Prostate gland (tissue), 2 donors: ENCODE data around the gene PDE8A. TPM values are rescaled to one million over a fixed set of nuclear protein-coding genes. Genes with fewer than 3 reads are reported as not detected.
"Not testable (repeated sequence)": the region's sequence is repeated elsewhere in the genome, so short reads cannot be mapped to it uniquely, and the experiment has no call there.

Experiments
- DNase-seq: peaks from one replicate; pipeline ENCODE4 v3.0.0-alpha.2; 2019; ENCODE audit warnings: low spot score
- H3K27ac ChIP-seq, 2 donors: fragments of 200-600 bp; sonication (generic); 2 replicates each; pipeline ENCODE4 v1.5.1; 2017 to 2019
- H3K27me3 ChIP-seq: fragments of 200-600 bp; sonication (generic); replicated peaks from 2 replicates; pipeline ENCODE4 v1.5.1; 2019; ENCODE audit not compliant: insufficient read depth
- H3K36me3 ChIP-seq, 2 donors: fragments of 200-600 bp; sonication (generic); 1 replicate in 1 of 2; 2 replicates in 1 of 2; pipeline versions ENCODE4 v1.5.1 to v1.8.1; 2017 to 2019
- H3K4me1 ChIP-seq: fragments of 200-600 bp; sonication (generic); replicated peaks from 2 replicates; pipeline ENCODE4 v1.5.1; 2019
- H3K4me3 ChIP-seq, 2 donors: fragments of 200-600 bp; sonication (generic); 2 replicates each; pipeline ENCODE4 v1.5.1; 2017 to 2019
- H3K9me3 ChIP-seq: fragments of 200-600 bp; sonication (generic); 2 replicates; pipeline ENCODE4 v1.5.1; 2017
- POLR2A ChIP-seq: fragments of 450-650 bp; IDR thresholded peaks from one replicate; pipeline ENCODE4 v1.6.1; 2016; ENCODE audit warnings: antibody characterized with exemption, mild to moderate bottlenecking
- POLR2AphosphoS5 ChIP-seq: sonication (generic); formaldehyde crosslinking; IDR thresholded peaks from one replicate; pipeline ENCODE4 v1.6.1; 2017; ENCODE audit warnings: antibody characterized with exemption
- WGBS: methylation state at CpG from one replicate; pipeline ENCODE4 v1.1.5; 2018; 5-methylcytosine and 5-hydroxymethylcytosine counted together
- intact Hi-C: fragments of 100-400 bp; cut with DNase I; formaldehyde crosslinking; loops from one replicate; pipeline ENCODE4 v1.14.2; 2022
- total RNA-seq, 2 donors: library from RNA; depleted of rRNA; stranded (reverse); fragments of >200 nt; gene quantifications; one replicate each; pipeline ENCODE4 v1.1.0, GENCODE V29; 2016
- TF ChIP-seq, protein P1 (sequence below), 4 experiments: fragments of 200-600 bp in 2 of 4; fragments of 450-650 bp in 2 of 4; sonication (generic) in 2 of 4; IDR thresholded peaks; 1 replicate in 3 of 4; 2 replicates in 1 of 4; pipeline ENCODE4 v1.5.1; 2016 to 2019; ENCODE audit warnings: antibody characterized with exemption in 4 of 4, mild to moderate bottlenecking in 2 of 4, moderate library complexity in 2 of 4

Gene PDE8A
- total RNA-seq, 2 donors from 2014 or later = 28.3 to 52.7 TPM

DNA sequence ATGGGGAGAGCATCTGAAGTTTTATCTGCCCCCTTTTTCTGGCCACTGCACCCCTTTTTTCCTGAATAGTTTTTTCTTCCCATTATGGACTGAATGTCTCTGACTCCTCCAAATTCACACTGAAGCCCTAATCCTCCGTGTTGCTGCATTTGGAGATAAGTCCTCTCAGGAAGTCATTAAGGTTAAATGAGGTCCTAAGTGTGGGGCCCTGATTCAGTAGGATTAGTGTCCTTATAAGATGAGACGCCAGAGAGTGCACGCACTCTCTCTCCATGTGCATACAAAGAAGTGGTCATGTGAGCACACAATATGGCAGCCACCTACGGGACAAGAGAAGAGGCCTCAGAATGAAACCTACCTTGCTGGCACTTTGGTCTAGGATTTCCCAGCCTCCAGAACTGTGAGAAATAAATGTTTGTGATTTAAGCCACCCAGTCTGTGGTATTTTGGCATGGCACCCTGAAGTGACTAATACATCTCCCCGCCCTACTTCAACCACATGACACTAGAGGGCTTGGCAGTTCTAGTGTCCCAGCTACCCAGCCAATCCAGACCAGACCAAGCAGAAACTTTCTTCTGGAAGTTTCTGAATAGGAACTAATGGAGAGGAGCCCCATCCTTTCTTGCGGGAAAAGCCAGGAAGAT lies 191.3 kb downstream of the PDE8A start:
- H3K36me3 ChIP-seq = no peaks in the 10 kb centered on the region
- no peaks in the 10 kb centered on the region for H3K9me3 ChIP-seq
- no peak overlapping the region for H3K27ac ChIP-seq
- WGBS = 82% methylated on average over 6 of the region's 6 CpGs
- no peak overlapping the region for H3K4me3 ChIP-seq
- H3K4me1 ChIP-seq = no peaks in the 10 kb centered on the region
- no peaks in the 10 kb centered on the region for H3K27me3 ChIP-seq
- no peak for TF ChIP-seq POLR2AphosphoS5
- TF ChIP-seq, protein P1, sequence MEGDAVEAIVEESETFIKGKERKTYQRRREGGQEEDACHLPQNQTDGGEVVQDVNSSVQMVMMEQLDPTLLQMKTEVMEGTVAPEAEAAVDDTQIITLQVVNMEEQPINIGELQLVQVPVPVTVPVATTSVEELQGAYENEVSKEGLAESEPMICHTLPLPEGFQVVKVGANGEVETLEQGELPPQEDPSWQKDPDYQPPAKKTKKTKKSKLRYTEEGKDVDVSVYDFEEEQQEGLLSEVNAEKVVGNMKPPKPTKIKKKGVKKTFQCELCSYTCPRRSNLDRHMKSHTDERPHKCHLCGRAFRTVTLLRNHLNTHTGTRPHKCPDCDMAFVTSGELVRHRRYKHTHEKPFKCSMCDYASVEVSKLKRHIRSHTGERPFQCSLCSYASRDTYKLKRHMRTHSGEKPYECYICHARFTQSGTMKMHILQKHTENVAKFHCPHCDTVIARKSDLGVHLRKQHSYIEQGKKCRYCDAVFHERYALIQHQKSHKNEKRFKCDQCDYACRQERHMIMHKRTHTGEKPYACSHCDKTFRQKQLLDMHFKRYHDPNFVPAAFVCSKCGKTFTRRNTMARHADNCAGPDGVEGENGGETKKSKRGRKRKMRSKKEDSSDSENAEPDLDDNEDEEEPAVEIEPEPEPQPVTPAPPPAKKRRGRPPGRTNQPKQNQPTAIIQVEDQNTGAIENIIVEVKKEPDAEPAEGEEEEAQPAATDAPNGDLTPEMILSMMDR (IDR thresholded peaks at IDR 0.05) = no peak
- TF ChIP-seq POLR2A = no peak
- no peak for DNase-seq
- intact Hi-C loops = no loop called here

DNA sequence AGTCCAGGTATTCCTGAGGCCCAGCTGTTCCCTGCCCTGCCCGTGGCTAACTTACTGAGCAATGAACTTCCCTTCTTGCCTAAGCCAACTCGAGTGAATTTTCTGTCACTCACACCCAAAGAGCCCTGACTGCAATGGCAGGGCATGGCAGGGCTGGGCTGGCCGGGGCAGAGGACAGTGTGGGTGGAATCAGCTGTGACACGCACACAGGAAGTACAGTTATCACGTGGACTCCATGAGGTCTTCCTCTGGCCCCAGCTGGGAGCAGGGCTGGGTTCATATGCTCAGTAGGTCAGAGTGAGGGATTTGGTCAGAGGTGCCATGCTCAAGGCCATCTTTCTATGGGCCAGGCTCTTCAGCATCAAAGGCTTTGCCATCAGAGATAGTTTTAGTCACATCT lies 192.0 kb downstream of the PDE8A start:
- H3K4me1 ChIP-seq, H3K27ac ChIP-seq, DNase-seq, intact Hi-C loops, H3K9me3 ChIP-seq, H3K36me3 ChIP-seq, H3K27me3 ChIP-seq, H3K4me3 ChIP-seq: not testable (repeated sequence)
- WGBS = 88% methylated on average over 4 of the region's 5 CpGs

DNA sequence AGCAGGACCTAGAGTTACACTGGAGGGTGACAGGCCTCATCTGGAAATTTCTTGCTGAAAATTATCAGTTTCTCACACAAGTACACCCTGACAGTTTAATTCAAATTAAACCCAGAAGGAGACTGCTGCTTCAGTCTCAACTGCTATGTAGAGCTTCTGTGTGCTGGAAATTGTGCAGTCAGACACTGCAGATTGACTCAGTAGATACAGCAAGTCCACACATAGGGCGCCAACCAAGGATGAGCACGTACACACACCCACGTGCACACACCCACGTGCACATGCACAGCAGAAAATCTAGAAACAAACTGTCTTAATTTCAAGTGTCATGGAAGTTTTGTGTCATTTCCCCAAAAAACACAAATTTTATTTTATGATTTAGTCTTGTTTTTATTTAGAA lies 192.9 kb downstream of the PDE8A start:
- TF ChIP-seq, protein P1 (IDR thresholded peaks at IDR 0.05) = no peak
- no peak for TF ChIP-seq POLR2A
- no peak for TF ChIP-seq POLR2AphosphoS5
- Histone ChIP-seq H3K36me3 (no peaks in the 10 kb centered on the region), H3K27me3 (no peaks in the 10 kb centered on the region), H3K4me1 (no peaks in the 10 kb centered on the region), H3K27ac (no peak overlapping the region), H3K4me3 (no peak overlapping the region), H3K9me3 (no peaks in the 10 kb centered on the region)
- intact Hi-C loops = no loop called here
- DNase-seq = no peak
- 96% methylated on average over 4 of the region's 4 CpGs for WGBS

DNA sequence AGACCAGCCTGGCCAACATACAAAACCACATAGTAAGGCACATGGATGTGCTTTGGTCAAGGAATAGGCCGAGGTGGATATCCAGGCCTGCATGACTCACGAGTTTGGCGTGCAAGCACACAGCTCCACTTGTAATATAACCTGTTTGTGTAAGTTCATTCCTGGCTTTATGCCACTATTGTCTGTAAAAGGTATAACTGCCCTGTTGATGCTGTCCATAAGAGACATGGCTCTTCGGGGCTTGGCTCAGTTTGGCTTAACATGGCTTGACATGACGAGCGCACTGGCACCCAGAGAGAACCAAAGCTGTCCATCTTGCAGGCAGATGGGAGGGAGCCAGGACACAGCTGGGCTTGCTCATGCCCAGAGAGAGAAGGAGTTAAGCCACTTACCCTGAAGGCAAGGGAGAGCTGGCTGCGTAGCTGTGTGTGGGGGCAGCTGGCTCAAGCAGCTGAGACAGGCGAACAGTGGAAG lies 195.4 kb downstream of the PDE8A start:
- H3K4me3 ChIP-seq, H3K9me3 ChIP-seq, H3K27me3 ChIP-seq, H3K36me3 ChIP-seq, intact Hi-C loops, H3K4me1 ChIP-seq: not testable (repeated sequence)
- peak; percentile 54 for DNase-seq
- TF ChIP-seq POLR2AphosphoS5 = peak; percentile 56
- WGBS = 35% methylated on average over 8 of the region's 8 CpGs
- H3K27ac ChIP-seq = peak overlapping the region in 1 of 2 donors; percentile 15

DNA sequence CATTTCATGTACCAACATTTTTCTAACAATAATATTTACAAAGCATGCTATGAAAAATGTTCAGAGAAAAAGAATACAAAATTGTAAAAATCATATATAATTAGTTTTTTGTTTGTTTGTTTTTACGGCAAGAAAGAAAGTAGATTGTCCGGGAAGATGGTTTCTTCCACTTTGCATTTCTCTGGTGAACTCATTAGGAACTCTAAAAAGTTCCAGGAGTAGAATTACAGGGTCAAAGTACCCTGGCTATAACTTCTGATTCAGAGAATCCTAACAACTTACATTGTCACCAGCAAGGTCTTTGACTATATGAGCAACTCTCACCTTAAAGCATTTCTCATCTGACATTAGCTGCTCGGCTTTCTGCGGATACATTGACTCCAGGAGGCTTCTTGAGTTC lies 196.7 kb downstream of the PDE8A start:
- Histone ChIP-seq H3K4me3 (no peak overlapping the region), H3K9me3 (no peaks in the 10 kb centered on the region), H3K27ac (no peak overlapping the region), H3K27me3 (no peaks in the 10 kb centered on the region), H3K4me1 (no peaks in the 10 kb centered on the region), H3K36me3 (no peaks in the 10 kb centered on the region)
- intact Hi-C loops = no loop called here
- 92% methylated on average over 4 of the region's 4 CpGs for WGBS
- no peak for DNase-seq
- TF ChIP-seq, protein P1 (IDR thresholded peaks at IDR 0.05) = no peak
- TF ChIP-seq POLR2A (no peak), POLR2AphosphoS5 (no peak)

DNA sequence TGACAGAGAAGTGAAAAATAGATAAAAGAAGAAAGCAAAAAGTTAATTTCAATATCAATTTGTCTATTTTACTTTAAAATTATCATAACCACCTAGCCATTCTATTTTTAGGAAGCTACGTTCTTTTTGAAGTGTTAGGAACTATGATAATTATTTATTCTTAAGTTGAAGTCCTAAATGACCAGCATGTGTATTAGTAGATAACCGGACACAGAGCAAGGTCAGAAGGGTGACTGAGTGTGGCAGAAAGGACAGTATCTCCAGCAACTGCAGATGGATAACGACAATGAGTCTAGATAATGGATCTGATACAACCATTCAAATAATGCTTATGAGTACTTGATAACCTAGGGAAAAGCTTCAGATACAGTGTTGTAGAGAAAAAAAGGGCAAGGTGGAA lies 198.0 kb downstream of the PDE8A start:
- no peaks in the 10 kb centered on the region for H3K36me3 ChIP-seq
- H3K27ac ChIP-seq = no peak overlapping the region
- no peaks in the 10 kb centered on the region for H3K9me3 ChIP-seq
- intact Hi-C loops = no loop called here
- H3K27me3 ChIP-seq = no peaks in the 10 kb centered on the region
- no peak for DNase-seq
- no peaks in the 10 kb centered on the region for H3K4me1 ChIP-seq
- TF ChIP-seq, protein P1 (IDR thresholded peaks at IDR 0.05) = no peak
- TF ChIP-seq POLR2A (no peak), POLR2AphosphoS5 (no peak)
- no peak overlapping the region for H3K4me3 ChIP-seq
- WGBS = 92% methylated on average over 3 of the region's 3 CpGs

DNA sequence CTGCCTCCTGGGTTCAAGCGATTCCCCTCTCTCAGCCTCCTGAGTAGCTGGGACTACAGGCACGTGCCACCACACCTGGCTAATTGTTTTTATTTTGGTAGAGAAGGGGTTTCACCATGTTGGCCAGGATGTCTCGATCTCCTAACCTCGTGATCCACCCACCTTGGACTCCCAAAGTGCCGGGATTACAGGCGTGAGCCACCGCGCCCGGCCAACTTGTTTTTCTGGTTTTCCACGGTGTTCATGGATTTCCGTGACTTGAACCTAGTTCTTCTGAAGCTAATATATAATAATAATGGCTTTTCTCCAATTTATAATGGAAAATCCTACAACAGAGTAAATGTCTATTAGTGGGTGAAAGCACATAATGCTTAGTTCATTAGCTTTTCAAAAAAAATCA lies 203.7 kb downstream of the PDE8A start:
- 85% methylated on average over 11 of the region's 11 CpGs for WGBS
- H3K4me3 ChIP-seq, H3K4me1 ChIP-seq, H3K36me3 ChIP-seq, H3K9me3 ChIP-seq, H3K27ac ChIP-seq, DNase-seq, H3K27me3 ChIP-seq, intact Hi-C loops: not testable (repeated sequence)

DNA sequence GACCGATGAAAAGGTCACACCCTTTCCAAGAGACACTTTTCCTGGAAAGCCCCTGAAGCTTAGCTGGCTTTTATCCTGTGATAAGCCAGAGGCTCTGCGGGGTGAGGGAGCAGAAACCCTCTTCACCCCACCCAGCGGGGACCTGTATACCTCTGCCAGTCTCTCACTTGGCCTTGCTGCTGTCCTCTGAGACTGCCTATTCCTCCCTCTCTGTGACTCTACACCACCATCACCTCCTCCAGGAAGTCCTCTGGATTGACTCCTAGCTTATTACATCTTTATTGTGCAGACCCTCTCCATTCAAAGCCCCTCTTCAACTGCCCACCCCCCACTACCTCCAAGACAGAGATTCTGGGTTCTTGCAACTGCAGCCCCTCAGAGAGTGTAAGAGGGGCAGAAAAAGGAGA lies 206.5 kb downstream of the PDE8A start:
- H3K4me1 ChIP-seq, H3K27me3 ChIP-seq, H3K9me3 ChIP-seq, intact Hi-C loops, DNase-seq, H3K36me3 ChIP-seq, H3K27ac ChIP-seq, H3K4me3 ChIP-seq: not testable (repeated sequence)
- WGBS = 94% methylated on average over 3 of the region's 3 CpGs
